GM18519 (cell line): ENCODE data around the gene MSL1.

Experiments
- ATAC-seq: cut with Tn5 transposase; IDR thresholded peaks from one replicate; pipeline ENCODE4 v1.9.1; 2021; ENCODE audit warnings: mild to moderate bottlenecking, moderate library complexity; ENCODE audit not compliant: unreplicated experiment, low FRiP score

The MSL1 gene

GRCh38 chr17:40121181-40122135 is at the start of gene MSL1:
Gene MSL1, plus strand, starts transcription at chr17:40121971. Its CDS starts 642 bp downstream, at chr17:40122613.
- ATAC-seq = no peak

DNA sequence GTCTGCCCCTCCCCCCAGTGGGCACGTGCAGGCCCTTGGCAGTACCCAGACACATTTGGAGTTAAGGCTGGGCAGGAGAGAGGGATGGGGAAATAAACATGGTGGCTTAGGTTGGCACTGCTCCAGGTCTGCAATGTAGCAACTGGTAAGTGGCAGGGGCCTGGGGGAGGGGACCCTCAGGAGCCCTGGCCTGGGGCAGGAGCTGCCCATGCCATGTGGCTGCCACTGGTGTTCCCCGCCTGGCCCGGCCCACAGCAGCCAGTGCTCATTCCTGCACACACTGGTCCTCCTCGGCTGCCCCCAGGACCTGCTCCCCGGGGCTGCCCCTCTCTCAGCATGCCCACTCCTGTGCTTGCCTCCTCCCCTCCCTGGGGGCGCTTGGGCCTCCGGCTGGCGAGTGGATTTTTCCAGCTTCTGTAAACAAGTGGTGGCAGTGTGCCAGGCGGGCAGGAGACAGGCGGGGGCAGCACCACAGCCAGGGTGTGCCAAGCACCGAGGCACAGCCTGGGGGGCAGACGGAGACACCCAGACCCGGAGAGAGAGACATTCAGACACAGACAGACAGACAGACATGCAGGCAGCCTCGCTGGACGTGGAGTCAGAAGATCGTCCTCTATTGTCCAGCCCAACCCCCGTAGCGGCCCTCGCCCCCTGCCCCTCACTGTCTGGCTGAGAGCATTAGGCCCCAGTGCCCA is 49.6 kb upstream of the MSL1 start:
- no peak for ATAC-seq

DNA sequence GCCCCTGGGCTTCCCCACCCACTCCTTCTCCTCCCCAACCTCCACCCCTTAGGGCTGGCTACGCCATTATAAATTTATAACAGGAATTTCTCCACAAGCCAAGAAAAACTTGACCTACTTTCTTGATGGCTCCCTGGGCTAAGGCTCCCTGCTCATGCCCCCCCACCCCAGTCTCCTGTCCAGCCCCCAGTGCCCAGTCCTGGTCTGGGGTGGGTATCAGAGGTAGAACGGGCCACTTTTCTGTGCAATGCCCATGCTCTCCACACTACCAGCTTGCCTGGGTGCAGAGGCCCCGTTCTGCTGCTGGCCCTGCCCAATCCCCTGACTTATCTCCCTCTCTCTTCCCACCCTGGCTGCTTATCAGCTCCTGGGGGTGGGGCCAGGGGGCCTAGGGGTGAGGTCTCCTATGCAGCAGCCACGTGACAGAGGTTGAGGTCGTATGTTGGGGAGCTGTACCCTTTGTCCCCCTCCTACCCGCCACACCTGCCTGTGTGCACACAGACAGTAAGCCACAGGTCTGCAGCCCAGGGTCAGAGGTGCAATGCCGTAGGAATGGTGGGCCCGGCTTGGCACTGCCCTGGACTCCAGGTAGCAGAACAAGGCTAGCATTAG is 48.9 kb upstream of the MSL1 start:
- ATAC-seq = no peak

DNA sequence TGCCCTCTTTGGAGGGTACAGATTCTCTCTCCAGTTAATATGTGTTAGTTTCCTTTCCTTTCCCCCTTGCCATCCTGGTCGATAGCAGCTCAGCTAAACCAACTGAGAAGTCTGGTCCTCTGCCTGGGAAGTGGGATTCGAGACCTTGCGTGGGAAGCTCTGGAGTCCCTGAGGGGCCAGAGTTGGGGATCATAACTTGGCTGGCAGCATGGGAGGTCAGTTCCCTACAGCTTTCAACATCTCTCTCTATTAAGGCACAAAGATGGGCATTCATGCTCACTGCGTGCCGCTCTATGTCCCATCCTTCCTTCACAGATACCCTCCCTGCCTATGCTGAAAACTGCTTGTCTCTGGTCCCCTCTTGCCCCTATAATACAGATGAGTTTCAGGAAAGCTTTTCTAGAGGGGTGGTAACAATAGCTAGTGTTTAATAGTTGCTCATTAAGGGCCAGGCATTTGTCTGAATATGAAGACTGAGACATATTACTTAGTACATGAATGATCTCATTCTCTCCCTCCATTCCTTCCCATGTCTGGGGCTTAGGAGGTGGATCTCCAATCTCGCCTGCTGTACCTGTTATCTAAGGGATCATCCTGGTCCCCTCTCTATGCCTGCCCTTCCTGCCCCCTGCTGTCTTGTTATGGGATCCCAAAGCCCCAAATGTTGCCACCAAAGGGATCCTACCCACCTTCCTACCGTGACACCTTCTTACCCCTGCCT is 48.2 kb upstream of the MSL1 start:
- no peak for ATAC-seq

DNA sequence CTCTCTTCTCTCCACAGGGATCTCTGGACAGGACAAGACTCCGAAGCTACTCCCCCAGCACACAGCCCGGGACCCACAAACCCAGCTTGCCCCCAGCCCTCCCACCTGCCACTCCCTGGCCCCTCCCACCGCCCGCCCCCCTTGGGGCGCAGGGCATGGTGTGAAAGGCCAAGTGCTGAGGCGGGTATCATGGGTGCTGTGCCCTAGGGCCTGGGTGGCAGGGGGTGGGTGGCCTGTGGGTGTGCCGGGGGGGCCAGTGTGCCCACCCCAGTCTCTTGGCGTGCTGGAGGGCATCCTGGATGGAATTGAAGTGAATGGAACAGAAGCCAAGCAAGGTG is 47.6 kb upstream of the MSL1 start:
- no peak for ATAC-seq

- ATAC-seq = no peak
Observed at GRCh38 chr17:40074871-40075200, 46.9 kb upstream of the MSL1 start.

- ATAC-seq = no peak
Observed at GRCh38 chr17:40075201-40075941, 46.4 kb upstream of the MSL1 start.

DNA sequence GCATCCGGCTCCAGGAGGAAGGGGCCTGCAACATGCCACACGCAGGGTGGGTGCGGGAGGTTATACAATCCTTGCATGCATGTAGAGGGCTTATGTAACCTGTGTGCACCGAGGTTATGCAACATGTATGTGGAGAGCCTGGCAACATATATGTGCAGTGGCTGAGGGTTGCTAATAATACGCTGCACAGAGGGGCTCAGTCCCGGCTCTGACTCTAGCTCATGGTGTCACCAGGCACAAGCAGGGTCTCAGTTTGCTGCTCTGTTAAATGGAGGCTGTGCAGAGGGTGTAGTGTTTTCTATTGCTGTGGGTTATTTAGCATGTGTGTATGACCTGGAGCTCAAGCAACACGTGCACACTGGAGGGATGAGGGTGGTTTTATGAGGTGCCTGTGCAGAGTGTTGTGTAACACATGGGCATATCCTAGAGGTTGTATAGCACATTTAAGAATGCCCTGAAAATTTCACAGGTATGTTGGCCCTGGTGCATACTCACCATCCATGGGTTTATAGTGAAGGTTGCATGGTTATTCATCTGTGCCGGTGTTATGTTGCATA is 45.8 kb upstream of the MSL1 start:
- no peak for ATAC-seq

GRCh38 chr17:40076591-40076990 is 45.2 kb upstream of the MSL1 start:
- ATAC-seq = no peak

DNA sequence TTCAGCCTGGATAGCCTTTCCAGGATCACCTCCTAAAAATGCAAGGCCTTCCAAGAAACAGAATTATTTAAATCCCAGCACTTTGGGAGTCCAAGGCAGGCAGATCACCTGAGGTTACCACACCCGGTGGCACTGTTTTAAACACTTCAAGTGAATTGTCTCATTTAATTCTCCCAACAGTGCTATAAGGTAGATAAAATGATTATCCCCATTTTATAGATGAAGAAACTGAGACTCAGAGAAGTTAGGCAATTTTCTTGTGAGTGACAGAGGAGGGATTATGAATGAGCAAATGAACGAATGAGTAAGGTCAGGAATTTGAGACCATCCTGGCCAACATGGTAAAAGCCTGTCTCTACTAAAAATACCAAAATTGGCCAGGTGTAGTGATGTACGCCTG is 42.2 kb upstream of the MSL1 start:
- ATAC-seq = no peak

DNA sequence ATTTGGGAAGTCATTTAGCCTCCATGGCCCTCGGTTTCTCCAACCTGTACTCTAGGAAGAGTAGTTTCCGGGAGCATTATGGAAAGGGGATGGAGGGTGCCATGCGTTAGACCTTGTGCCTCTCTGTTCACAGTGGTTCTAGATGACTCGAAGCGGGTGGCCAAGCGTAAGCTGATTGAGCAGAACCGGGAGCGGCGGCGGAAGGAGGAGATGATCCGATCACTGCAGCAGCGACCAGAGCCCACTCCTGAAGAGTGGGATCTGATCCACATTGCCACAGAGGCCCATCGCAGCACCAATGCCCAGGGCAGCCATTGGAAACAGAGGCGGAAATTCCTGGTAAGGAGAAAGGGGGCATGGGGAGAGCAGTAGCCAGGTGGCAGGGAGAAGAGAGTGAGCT is 37.3 kb upstream of the MSL1 start:
- no peak for ATAC-seq

DNA sequence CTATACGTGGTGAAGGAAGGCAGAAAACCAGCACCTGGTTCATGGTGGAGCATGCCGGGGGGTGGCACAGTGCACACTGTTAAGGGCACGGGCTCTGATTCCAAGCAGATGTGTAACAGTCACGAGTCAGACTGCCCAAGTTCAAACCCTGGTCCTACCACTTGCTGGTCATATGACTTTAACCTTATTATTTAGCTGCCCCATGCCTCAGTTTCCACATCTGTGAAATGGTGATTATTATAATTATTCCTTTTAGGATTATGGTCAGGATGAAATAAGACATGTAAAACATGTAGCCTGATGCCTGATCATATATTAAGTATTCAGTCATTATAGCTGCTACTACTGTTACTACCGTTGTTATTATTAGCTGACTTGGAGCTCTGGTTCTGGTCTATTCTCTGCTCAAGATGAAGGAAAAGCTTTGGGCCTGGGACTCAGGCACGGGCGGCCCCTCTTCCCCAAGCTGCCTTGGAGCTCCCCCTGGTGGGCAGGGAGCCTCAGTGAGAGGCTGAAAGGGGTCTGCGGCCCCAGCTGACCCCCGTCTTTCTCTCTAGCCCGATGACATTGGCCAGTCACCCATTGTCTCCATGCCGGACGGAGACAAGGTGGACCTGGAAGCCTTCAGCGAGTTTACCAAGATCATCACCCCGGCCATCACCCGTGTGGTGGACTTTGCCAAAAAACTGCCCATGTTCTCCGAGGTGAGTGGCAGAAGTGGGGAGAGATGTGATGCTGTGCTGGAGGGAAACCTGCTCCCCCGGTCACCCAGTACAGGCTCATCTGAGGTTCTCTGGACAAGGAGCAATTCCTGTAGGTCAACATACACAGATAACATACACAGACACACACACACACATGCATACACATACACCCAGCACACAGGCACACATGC is 35.4 kb upstream of the MSL1 start:
- ATAC-seq = no peak

- ATAC-seq = no peak
Observed at GRCh38 chr17:40087049-40087794, 34.5 kb upstream of the MSL1 start.

GRCh38 chr17:40087903-40088718 is 33.7 kb upstream of the MSL1 start:
- ATAC-seq = no peak

DNA sequence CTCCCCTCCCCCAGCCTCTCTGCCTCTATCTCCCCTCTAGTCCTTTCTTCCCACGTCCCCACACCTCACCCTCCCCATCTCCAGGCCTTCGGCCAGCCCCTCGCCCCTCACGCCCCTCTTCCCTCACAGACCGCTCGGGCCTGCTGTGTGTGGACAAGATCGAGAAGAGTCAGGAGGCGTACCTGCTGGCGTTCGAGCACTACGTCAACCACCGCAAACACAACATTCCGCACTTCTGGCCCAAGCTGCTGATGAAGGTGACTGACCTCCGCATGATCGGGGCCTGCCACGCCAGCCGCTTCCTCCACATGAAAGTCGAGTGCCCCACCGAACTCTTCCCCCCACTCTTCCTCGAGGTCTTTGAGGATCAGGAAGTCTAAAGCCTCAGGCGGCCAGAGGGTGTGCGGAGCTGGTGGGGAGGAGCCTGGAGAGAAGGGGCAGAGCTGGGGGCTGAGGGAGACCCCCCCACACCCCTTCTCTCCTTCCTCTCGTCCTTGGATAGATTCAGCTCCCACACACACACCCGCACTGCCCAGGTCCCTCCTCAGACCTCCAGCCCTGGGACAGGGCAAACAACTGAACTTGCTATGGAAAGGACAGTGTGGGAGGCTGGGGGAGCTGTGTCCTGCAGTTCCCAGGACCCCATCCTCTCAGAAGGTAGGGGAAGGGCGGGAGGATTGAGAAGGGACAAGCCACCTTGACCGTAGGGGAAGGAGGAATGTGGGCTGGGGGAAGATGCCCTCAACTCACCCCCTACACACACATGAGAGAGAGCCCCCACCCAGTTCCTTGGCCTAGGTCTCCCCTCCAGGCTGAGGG is 32.5 kb upstream of the MSL1 start:
- no peak for ATAC-seq

DNA sequence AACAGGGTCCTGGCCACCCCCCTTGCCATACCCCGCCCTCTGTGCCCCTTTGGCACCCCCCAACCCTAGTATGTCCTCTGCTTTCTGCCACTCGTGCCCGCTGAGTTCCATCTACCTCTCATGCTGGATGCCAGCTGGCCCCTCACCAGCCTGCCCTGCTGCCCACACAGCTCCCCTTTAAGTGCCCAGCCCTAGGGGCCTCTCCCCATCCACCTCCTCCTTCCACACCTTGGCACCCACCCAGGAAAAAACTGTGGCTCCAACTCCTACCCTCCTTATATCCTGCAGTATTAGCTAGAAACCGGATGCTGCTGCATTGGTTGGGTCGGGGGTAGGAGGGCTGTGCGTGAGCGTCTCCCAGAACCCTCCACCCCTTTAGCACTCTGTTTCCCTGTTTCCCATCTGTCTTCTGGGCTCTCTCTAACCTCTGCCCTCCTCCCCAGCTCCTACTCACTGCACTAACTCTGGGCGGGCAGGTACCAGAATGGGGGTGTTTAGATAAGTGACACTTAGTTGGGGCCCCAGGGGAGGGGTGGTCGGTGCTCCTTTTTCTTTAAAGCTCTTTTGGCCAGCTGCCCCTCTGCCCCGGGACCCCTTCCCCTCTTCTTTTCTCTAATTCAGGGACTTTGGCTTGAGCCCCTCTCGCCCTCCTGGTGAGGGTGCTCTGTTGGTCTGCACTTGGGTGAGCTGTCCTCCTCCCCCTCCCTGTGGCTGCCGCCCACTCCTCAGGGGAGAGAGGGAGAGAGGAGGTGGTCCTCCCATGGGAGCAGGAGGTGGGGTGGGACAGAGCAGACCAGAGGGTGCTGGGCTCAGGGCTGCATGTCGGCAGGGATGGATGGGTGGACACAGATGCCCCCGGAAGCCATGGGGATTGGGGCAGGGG is 31.3 kb upstream of the MSL1 start:
- no peak for ATAC-seq
